Cortex of kidney (tissue), 1 donor: ENCODE measurements around the gene RAB43.

Experiments used
- DNase-seq: peaks from one replicate; lab custom pipeline; 2025; lab: John Stamatoyannopoulos, UW

The RAB43 gene

GRCh38 chr3:129061023-129061887 is 60.3 kb downstream of the RAB43 start:
- DNase-seq, result no peak

GRCh38 chr3:129060276-129061022 is 61.2 kb downstream of the RAB43 start, which contains the start of gene GP9:
Gene GP9, plus strand, starts transcription at chr3:129060779. Its CDS starts 961 bp downstream, at chr3:129061740.
- DNase-seq, result no peak

- DNase-seq, result no peak
These were observed 62.2 kb downstream of the RAB43 start for GRCh38 chr3:129059311-129059958.

- DNase-seq, result no peak
These were observed 63.0 kb downstream of the RAB43 start for GRCh38 chr3:129058441-129059200.

GRCh38 chr3:129057249-129057648 is 64.4 kb downstream of the RAB43 start:
- DNase-seq, result no peak

GRCh38 chr3:129056451-129057173 is 65.0 kb downstream of the RAB43 start:
- DNase-seq, result no peak

GRCh38 chr3:129054605-129055104 is 66.9 kb downstream of the RAB43 start:
- DNase-seq, result no peak

- no peak for DNase-seq
These were observed 68.9 kb downstream of the RAB43 start for GRCh38 chr3:129052675-129053074.

GRCh38 chr3:129051871-129052340 is 69.7 kb downstream of the RAB43 start:
- DNase-seq, result no peak

- no peak for DNase-seq
These were observed 70.9 kb downstream of the RAB43 start for GRCh38 chr3:129050556-129051295.

- DNase-seq, result no peak
These were observed 74.1 kb downstream of the RAB43 start for GRCh38 chr3:129047553-129047839.

GRCh38 chr3:129046732-129047552 is 74.7 kb downstream of the RAB43 start:
- DNase-seq, result no peak

- DNase-seq, result no peak
These were observed 75.4 kb downstream of the RAB43 start for GRCh38 chr3:129046037-129046731.

- DNase-seq, result no peak
These were observed 75.9 kb downstream of the RAB43 start for GRCh38 chr3:129045675-129046036.

- DNase-seq, result no peak
These were observed 80.9 kb downstream of the RAB43 start for GRCh38 chr3:129040579-129041300.

GRCh38 chr3:129040039-129040336 is 81.6 kb downstream of the RAB43 start:
- no peak for DNase-seq

GRCh38 chr3:129039271-129040038 is 82.1 kb downstream of the RAB43 start:
- DNase-seq, result no peak
